ENCODE results near the gene TRIP10.

DNA sequence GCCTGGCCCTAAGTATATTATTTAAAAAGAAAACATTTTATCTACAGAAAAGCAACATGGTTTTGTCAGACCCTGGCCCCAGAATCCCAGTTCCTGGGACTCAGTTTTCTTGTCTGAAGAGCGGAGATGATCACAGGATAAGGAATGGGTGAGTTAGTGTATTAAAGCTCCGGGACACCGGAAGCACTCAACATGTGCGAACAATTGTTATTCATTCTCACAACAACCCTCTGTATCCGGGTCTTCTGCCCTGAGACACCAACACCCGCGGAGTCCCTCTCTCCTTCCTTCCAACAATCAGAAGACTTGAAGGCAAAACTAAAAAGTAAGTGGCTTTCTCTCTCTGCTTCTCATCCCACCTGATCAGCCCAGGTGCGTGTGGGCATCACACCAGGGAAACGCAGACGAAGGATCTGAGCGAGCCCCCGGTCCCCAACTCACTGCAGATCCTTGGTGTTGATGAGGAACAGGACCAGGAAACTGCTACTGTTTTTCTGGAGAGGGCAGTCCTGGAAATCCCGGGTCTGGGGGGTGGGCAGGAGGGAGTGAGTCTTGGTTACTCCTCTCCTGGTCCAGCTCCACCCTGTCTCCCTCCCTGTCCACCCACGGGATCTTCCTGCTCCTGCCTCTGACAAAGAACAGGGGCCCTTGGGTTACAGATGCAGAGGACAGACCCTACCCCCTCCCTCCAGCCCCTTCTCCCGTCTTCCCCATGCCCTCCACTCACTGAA lies 4.1 kb upstream of the TRIP10 start:
- TF ChIP-seq, protein P1, sequence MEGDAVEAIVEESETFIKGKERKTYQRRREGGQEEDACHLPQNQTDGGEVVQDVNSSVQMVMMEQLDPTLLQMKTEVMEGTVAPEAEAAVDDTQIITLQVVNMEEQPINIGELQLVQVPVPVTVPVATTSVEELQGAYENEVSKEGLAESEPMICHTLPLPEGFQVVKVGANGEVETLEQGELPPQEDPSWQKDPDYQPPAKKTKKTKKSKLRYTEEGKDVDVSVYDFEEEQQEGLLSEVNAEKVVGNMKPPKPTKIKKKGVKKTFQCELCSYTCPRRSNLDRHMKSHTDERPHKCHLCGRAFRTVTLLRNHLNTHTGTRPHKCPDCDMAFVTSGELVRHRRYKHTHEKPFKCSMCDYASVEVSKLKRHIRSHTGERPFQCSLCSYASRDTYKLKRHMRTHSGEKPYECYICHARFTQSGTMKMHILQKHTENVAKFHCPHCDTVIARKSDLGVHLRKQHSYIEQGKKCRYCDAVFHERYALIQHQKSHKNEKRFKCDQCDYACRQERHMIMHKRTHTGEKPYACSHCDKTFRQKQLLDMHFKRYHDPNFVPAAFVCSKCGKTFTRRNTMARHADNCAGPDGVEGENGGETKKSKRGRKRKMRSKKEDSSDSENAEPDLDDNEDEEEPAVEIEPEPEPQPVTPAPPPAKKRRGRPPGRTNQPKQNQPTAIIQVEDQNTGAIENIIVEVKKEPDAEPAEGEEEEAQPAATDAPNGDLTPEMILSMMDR (IDR thresholded peaks at IDR 0.05), result no peak
- no peak for TF ChIP-seq EZH2phosphoT487 (IDR thresholded peaks at IDR 0.05)
